ENCODE measurements around the gene C16orf90. TPM values are rescaled to one million over a fixed set of nuclear protein-coding genes. Genes with fewer than 3 reads are reported as not detected.
A peak's percentile ranks its signal among the peaks of the same experiment; 100 is the strongest.
"Not testable (repeated sequence)": the region's sequence is repeated elsewhere in the genome, so short reads cannot be mapped to it uniquely, and the experiment has no call there.

The C16orf90 gene
- total RNA-seq, 2 donors from 2014 or later = not detected

DNA sequence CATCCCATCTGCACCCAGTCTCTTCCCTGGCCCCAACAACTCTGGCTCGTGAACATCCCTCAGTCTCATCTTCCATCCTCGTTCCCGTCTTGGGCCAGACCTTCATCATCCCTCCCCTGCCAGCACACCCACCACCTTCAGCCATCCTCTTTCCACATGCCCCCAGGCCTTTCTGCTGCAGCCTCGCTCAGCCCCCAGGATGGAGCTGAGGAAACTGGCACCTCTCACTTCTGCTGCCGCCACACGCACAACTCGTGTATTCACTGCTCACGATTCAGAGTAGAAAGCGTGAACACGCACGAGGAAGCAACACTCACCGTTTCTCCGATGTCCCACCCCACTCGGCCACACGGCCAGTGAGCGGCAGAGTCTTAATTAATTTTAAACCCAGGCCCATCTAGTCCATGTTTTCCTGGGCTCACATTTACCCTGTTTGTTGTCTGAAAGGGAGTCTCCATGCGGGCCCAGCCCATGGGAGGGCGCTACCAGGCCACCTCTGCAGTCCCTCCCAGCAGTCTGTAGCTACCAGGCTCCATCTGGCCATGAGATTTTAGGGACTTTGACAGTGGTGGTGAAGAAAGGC, 12.5 kb downstream of the C16orf90 start:
- H3K4me3 Mint-ChIP-seq = no peak overlapping the region
- no peaks in the 10 kb centered on the region for H3K27me3 Mint-ChIP-seq
- ATAC-seq (replicated peaks) = no peak
- peaks cover 74% of the 10 kb centered on the region for H3K36me3 Mint-ChIP-seq (ENCODE audit: low read depth)
- H3K9me3 Mint-ChIP-seq = no peaks in the 10 kb centered on the region
- H3K4me1 Mint-ChIP-seq = no peaks in the 10 kb centered on the region
- H3K27ac Mint-ChIP-seq = peak overlapping the region; percentile 70

DNA sequence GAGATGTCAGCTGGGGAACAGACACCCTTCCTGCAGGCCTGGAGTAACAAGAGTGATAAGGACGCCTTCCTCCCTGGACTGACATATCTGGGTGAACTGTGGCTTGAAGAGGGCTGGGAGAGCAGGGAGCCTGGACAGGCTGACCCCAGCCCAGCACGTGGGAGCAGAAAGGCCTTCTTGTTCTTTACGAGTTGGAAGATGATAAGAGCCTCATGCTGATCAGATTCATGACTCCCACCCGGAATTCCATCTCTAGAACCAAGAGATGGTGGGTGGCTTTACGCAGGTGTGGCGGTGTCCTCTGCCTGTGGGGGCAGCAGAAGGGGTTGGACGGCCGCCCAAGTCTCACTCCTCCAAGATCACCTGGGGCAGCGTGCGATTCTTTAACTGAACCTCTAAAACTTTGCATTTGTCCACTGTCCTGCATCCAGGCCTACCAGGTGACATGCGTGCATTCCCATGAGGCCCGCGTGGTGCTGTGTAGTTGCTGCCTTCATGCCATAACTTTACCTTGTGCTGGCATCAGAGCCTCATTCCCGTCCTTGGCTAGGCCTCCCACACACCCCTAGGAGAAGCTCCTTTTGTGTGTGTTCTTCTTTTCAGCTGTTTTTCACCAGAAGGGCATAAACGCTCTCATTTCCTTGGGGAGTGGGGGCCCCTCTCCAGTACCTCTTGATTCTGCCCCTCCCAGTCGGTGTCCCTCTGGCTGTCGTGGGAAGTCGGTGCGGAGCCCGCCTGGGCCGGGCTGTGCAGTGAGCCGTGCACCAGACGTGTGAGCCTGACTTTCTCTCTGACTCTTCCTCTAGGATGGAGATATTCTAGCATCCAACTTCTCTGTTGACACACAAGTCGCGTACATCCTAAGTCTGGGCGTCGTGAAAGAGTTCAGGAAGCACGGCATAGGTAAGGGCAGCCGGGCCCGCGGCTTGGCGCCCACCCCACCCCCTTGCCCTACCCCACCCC, 13.3 kb downstream of the C16orf90 start:
- H3K9me3 Mint-ChIP-seq = no peaks in the 10 kb centered on the region
- peaks cover 80% of the 10 kb centered on the region for H3K36me3 Mint-ChIP-seq (ENCODE audit: low read depth)
- peak overlapping the region; percentile 70 for H3K27ac Mint-ChIP-seq
- no peak overlapping the region for H3K4me3 Mint-ChIP-seq
- no peaks in the 10 kb centered on the region for H3K4me1 Mint-ChIP-seq
- H3K27me3 Mint-ChIP-seq = no peaks in the 10 kb centered on the region
- no peak for ATAC-seq (replicated peaks)

DNA sequence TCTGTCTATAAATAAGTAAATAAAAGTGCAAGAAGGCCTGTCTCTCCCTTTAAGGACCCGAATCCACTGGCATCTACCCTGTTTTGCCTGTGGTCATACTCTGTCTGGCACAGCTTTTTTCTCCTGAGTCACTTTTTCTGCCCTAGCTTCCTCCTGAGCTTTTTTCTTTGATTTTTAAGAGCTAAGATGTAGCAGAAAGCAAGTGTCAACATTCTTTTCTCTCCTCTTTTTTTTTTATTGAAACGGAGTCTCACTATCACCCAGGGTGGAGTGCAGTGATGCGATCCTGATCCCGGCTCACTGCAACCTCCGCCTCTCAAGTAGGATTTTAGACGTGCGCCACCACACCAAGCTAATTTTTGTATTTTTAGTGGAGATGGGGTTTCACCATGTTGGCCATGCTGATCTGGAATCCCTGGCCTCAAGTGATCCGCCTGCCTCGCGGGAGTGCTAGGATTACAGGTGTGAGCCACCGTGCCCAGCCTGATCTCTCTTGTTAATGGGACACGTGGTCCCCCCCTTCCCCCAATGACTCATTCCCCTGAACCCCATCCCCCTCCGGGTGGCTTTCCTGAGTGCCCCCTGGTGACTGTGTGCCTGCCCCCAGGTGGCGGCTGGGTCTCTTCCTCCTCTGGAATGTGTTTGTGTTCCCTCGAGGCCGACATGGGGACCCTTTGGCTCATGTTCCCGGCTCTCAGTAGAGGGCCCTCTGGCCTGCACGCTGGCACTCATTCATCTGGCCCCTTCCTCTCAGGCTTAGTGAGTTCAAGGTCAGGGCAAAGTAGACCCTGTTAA, 14.2 kb downstream of the C16orf90 start:
- Mint-ChIP-seq H3K27ac (peak overlapping the region; percentile 81), H3K9me3 (no peaks in the 10 kb centered on the region), H3K27me3 (no peaks in the 10 kb centered on the region), H3K4me3 (no peak overlapping the region), H3K4me1 (no peaks in the 10 kb centered on the region), H3K36me3 (ENCODE audit: low read depth) (peaks cover 84% of the 10 kb centered on the region)
- no peak for ATAC-seq (replicated peaks)

DNA sequence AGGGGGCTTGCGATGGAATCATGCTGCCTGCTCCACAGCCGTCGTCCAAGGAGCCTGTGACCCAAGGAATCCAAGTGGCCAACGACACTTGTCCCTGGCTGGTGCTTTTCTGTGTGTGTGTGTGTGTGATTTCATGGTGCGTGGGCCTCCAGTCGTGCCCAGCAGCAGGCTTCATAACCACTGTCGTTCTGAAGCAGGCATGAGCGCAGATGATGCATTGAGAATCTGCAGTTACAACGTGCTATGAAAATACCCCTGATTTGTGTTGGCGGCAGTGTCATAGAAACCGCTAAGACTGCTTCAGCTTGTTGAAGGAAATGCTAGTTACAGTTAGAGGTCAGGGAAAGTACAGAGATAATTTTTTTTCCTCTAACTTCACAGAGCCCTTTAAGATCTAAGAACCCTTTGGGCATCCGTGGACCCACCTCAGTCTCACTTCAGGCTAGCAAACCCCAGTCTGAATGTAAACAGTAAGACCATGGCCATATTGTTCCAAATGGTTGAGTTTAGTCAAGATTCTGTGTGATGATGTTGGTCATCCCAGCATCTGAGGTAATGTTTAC, 15.6 kb downstream of the C16orf90 start:
- H3K9me3 Mint-ChIP-seq = no peaks in the 10 kb centered on the region
- H3K27me3 Mint-ChIP-seq = no peaks in the 10 kb centered on the region
- ATAC-seq (replicated peaks) = peak; percentile 87
- H3K36me3 Mint-ChIP-seq (ENCODE audit: low read depth) = peaks cover 90% of the 10 kb centered on the region
- H3K27ac Mint-ChIP-seq = peak overlapping the region; percentile 81
- peak overlapping the region; percentile 36 for H3K4me3 Mint-ChIP-seq
- H3K4me1 Mint-ChIP-seq = peaks cover 4% of the 10 kb centered on the region

DNA sequence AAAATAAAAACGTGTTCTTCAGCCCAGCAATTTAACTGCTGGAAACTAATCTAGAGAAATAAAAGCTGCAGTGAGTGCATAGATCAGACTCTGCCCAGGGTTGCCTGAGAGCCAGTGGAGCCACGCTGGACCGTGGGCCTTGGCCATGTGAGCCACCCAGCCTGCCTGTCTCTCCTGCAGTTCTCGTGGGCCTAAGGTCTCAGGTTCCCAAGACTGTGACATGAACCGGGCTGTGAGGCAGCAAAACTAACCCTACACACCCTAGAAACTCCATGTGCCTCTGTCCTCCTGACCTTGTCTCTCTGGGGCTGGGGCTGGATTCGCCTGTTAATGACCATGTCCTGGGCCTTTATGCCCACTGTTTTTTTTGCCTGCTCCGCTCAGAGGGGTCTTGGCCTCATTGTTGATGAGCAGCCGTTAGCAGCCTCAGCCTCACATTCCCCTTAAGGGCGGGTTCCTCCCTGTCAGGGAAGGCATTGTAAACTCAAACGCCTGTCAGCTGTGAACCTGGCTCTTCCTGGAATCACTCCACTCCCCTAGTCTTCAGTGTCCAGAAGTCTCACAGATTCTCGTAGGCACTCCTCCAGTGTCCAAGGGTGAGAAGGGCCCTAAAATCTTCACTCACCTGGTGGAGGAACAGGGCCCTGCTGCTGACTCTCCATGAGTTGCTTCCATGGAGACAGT, 16.9 kb downstream of the C16orf90 start:
- ATAC-seq (replicated peaks) = no peak
- H3K27me3 Mint-ChIP-seq = no peaks in the 10 kb centered on the region
- peak overlapping the region; percentile 81 for H3K27ac Mint-ChIP-seq

DNA sequence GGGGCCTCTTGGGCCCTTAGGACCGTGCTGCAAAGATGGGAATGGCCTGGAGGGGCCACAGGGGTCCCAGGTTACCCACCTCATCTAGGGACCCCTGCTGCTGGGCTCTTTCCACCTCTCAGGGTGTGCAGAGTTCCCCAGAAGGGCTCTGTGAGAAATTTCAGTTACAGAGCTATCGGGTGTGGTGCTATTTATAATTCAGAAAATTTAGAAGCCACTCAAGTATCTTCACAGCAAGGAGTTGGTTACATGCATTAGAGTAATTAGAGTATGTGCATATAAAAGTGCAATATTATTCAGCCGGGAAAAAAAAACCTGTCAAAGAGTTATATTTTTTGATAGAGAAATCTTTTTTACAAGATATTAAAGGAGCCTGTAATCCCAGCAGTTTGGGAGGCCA, 18.9 kb downstream of the C16orf90 start:
- Mint-ChIP-seq H3K27ac (no peak overlapping the region), H3K4me3 (no peak overlapping the region), H3K36me3 (ENCODE audit: low read depth) (peaks cover 75% of the 10 kb centered on the region), H3K4me1 (peaks cover 15% of the 10 kb centered on the region), H3K27me3 (no peaks in the 10 kb centered on the region), H3K9me3 (no peaks in the 10 kb centered on the region)
- ATAC-seq (replicated peaks) = no peak

More for the DNA sequence above, 16.9 kb downstream of the C16orf90 start:
- H3K9me3 Mint-ChIP-seq = no peaks in the 10 kb centered on the region
- H3K36me3 Mint-ChIP-seq (ENCODE audit: low read depth) = peaks cover 80% of the 10 kb centered on the region
- H3K4me1 Mint-ChIP-seq = peaks cover 5% of the 10 kb centered on the region
- no peak overlapping the region for H3K4me3 Mint-ChIP-seq

DNA sequence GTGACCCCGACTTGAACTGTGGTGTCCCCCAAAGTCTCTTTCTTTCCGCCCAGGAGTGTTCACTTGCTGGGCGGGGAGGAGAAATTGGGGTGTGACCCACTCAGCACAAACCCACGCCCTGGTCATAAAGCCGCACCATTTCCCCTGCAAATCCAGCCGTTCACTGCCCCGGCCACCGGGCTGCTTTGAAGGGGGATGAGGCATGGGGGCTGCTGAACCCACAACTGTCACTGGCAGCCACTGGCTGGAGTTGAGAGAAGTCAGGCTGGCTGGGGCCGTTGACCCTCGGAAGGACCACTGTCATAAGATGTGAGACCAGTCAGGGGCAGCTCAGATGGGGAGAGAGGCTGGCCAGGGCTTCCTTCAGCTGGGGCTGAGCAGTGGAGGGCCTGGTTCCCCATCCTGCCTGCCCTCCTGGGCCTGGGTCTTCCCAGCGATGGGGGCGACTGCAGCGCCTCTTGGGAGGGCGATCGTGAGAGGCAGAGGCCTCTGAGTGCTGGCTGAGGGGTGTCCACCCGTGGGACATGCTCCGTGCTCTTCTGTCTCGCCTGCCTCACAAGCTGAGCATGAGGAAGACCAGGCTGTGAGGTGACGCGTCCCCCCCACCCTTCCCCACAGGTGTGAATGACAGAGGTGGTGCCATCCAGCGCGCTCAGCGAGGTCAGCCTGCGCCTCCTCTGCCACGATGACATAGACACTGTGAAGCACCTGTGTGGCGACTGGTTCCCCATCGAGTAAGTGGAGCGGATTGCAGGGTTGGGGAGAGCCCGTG, 19.5 kb downstream of the C16orf90 start:
- Mint-ChIP-seq H3K9me3 (no peaks in the 10 kb centered on the region), H3K36me3 (ENCODE audit: low read depth) (peaks cover 69% of the 10 kb centered on the region), H3K27me3 (no peaks in the 10 kb centered on the region), H3K4me3 (no peak overlapping the region), H3K27ac (peak overlapping the region; percentile 57), H3K4me1 (peaks cover 15% of the 10 kb centered on the region)
- ATAC-seq (replicated peaks) = no peak

DNA sequence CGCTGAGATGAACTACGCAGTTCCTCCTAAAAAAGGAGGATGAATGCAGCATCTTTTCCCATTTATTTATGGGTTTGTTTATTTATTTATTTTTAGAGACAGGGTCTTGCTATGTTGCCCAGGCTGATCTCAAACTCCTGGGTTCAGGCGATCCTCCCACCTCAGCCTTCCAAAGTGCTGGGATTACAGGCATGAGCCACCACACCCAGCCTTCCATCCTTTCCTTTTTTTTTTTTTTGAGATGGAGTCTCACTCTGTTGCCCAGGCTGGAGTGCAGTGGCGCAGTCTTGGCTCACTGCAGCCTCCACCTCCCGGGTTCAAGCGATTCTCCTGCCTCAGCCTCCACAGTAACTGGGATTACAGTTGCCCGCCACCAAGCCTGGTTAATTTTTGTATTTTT, 20.4 kb downstream of the C16orf90 start:
- not testable (repeated sequence) for H3K9me3 Mint-ChIP-seq; ATAC-seq (replicated peaks); H3K4me3 Mint-ChIP-seq; H3K27me3 Mint-ChIP-seq
- Mint-ChIP-seq H3K4me1 (peaks cover 15% of the 10 kb centered on the region), H3K36me3 (ENCODE audit: low read depth) (peaks cover 59% of the 10 kb centered on the region), H3K27ac (peak overlapping the region; percentile 57)

DNA sequence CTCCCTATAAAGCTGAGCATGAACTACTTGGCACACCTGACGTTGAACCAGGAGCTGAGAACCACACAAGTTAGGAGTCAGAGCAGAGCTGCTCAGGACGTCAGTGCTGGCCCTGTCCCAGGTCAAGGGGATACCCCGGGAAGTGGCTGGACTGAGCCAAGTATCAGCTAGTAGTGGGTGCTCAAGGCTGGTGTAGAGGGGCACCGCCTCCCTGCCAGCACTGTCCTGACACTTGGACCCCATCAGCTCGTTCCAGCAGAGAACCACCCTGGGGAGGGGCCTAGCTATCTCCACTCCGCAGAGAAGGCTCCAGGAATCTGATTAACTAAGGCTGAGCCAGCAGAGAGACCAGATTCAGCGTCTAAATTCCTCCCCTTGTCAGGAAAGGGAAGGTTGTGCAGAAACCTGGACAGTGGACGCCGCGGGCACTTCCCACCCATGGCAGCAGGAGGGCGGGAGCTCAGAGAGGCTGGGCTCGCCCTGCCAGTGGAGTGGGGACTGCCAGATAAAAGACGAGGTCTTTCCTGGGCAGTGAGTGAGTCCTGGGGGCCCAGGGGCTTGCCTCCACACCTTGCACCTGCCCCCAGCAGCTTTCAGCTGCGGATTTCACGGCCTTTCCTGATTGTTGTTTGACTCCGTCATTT, 21.0 kb downstream of the C16orf90 start:
- Mint-ChIP-seq H3K36me3 (ENCODE audit: low read depth) (peaks cover 53% of the 10 kb centered on the region), H3K4me3 (no peak overlapping the region), H3K27ac (no peak overlapping the region), H3K9me3 (no peaks in the 10 kb centered on the region), H3K4me1 (peaks cover 15% of the 10 kb centered on the region), H3K27me3 (no peaks in the 10 kb centered on the region)
- no peak for ATAC-seq (replicated peaks)

DNA sequence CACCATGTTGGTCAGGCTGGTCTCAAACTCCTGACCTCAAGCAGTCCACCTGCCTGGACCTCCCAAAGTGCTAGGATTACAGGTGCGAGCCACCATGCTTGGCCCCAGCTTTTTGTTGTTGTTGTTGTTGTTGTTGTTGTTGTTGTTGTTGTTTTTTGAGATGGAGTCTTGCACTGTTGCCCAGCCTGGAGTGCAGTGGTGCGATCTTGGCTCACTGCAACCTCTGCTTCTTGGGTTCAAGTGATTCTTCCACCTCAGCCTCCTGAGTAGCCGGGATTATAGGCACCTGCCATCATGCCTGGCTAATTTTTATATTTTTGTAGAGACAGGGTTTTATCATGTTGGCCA, 21.7 kb downstream of the C16orf90 start:
- ATAC-seq (replicated peaks); H3K4me3 Mint-ChIP-seq; H3K9me3 Mint-ChIP-seq; H3K27me3 Mint-ChIP-seq: not testable (repeated sequence)
- peaks cover 47% of the 10 kb centered on the region for H3K36me3 Mint-ChIP-seq (ENCODE audit: low read depth)
- peak overlapping the region; percentile 86 for H3K27ac Mint-ChIP-seq
- peaks cover 15% of the 10 kb centered on the region for H3K4me1 Mint-ChIP-seq

DNA sequence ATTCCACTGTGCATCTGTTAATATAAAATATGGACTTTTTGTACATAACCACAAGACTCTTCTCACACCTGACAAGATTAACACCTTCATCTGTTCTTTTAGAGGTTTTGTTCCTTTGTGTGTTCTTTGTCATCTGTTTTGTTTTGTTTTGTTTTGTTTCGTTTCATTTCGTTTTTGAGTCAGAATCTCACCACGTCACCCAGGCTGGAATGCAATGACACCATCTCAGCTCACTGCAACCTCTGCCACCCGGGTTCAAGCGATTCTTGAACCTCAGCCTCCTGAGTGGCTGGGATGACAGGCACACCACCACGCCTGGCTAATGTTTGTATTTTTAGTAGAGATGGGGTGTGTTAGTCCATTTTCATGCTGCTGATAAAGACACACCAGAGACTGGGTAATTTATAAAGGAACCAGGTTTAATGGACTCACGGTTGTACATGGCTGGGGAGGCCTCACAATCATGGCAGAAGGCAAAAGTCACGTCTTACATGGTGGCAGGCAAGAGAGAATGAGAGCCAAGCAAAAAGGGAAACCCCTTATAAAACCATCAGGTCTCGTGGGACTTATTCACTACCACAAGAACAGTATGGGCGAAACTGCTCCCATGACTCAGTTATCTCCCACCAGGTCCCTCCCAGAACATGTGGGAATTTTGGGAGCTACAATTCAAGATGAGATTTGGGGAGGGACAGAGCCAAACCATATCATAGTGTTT, 22.3 kb downstream of the C16orf90 start:
- H3K36me3 Mint-ChIP-seq (ENCODE audit: low read depth) = peaks cover 46% of the 10 kb centered on the region

DNA sequence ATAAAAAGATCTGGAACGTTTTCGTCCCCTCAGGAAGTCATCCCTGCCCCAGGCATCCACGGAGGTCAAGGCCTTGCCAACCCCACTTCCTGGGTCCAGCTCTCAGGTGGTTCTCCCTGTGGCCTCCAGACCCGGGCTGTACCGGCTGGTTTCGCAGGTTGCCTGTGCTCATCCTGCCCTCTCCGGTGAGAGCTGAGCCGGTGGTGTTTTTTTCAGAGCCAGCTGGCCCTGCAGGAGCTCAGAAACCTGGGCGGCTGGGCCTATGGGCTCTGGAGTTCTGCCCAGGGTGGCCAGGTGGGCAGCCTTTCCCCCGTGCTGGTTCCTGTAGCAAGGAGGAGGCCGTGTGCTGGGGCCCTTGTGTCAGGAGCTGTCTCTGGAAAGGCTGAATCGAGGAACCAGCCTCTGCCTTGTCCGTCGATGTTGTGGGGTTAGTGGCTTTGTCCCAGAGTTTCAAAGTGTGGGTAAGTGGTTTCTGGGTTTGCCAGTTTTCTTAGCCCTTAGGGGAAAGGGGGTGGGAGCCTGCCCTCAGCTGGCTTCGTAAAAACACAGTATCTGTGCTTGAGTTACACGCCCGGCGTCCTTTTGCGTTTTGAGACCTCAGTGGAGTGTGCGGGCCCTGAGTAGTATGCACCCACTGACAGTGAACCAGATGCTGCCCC, 23.6 kb downstream of the C16orf90 start:
- H3K4me1 Mint-ChIP-seq = peaks cover 30% of the 10 kb centered on the region
- no peak for ATAC-seq (replicated peaks)
- H3K27me3 Mint-ChIP-seq = no peaks in the 10 kb centered on the region
- H3K4me3 Mint-ChIP-seq = no peak overlapping the region
- peaks cover 51% of the 10 kb centered on the region for H3K36me3 Mint-ChIP-seq (ENCODE audit: low read depth)
- no peaks in the 10 kb centered on the region for H3K9me3 Mint-ChIP-seq
- H3K27ac Mint-ChIP-seq = peak overlapping the region; percentile 86

More for the DNA sequence above, 22.3 kb downstream of the C16orf90 start:
- Mint-ChIP-seq H3K27me3 (no peaks in the 10 kb centered on the region), H3K4me1 (peaks cover 16% of the 10 kb centered on the region), H3K9me3 (no peaks in the 10 kb centered on the region), H3K4me3 (peak overlapping the region; percentile 48), H3K27ac (peak overlapping the region; percentile 86)
- ATAC-seq (replicated peaks) = peak; percentile 83
